Tibial nerve (tissue), 4 donors: ENCODE measurements around the gene TTC6. TPM values are rescaled to one million over a fixed set of nuclear protein-coding genes. Genes with fewer than 3 reads are reported as not detected.

Experiments used
- DNase-seq, 2 donors: peaks; one replicate each; pipeline ENCODE4 v3.0.0-alpha.2; 2019; ENCODE audit warnings: low spot score in 2 of 2
- H3K27ac ChIP-seq, 4 donors: fragments of 200-600 bp; sonication (generic) in 3 of 4; one replicate each; pipeline ENCODE4 v1.5.1; 2017 to 2019; ENCODE audit warnings: mild to moderate bottlenecking in 1 of 4
- H3K27me3 ChIP-seq, 2 donors: fragments of 200-600 bp; sonication (generic) in 1 of 2; one replicate each; pipeline versions ENCODE4 v1.5.1 to v1.6.0; 2017 to 2019
- H3K36me3 ChIP-seq, 3 donors: fragments of 200-600 bp; sonication (generic); one replicate each; pipeline ENCODE4 v1.5.1; 2018 to 2019
- H3K4me1 ChIP-seq, 4 donors: fragments of 200-600 bp; sonication (generic) in 3 of 4; one replicate each; pipeline ENCODE4 v1.5.1; 2017 to 2019
- H3K4me3 ChIP-seq, 4 donors: fragments of 200-600 bp; sonication (generic) in 3 of 4; one replicate each; pipeline ENCODE4 v1.5.1; 2017 to 2019; ENCODE audit warnings: mild to moderate bottlenecking in 1 of 4, moderate library complexity in 1 of 4
- H3K9me3 ChIP-seq, 4 donors: fragments of 200-600 bp; sonication (generic) in 3 of 4; one replicate each; pipeline ENCODE4 v1.5.1; 2017 to 2019
- CTCF ChIP-seq, 5 experiments: fragments of 200-600 bp in 3 of 5; fragments of 450-650 bp in 2 of 5; sonication (generic) in 3 of 5; IDR thresholded peaks; one replicate each; pipeline ENCODE4 v1.5.1; 2016 to 2019; ENCODE audit warnings: antibody characterized with exemption in 5 of 5, mild to moderate bottlenecking in 3 of 5, moderate library complexity in 2 of 5
- EP300 ChIP-seq, 2 donors: sonication (generic); formaldehyde crosslinking; IDR thresholded peaks; one replicate each; pipeline ENCODE4 v1.6.1; 2017; ENCODE audit warnings: antibody characterized with exemption in 2 of 2, mild to moderate bottlenecking in 1 of 2
- POLR2A ChIP-seq, 2 donors: fragments of 450-650 bp; IDR thresholded peaks; one replicate each; pipeline ENCODE4 v1.6.1; 2017; ENCODE audit warnings: antibody characterized with exemption in 2 of 2, mild to moderate bottlenecking in 2 of 2, moderate library complexity in 2 of 2
- WGBS, 2 donors: methylation state at CpG; one replicate each; pipeline ENCODE4 v1.1.5; 2018; 5-methylcytosine and 5-hydroxymethylcytosine counted together
- total RNA-seq, 4 donors: library from RNA; depleted of rRNA; stranded (reverse); fragments of >200 nt; gene quantifications; one replicate each; pipeline ENCODE4 v1.1.0, GENCODE V29; 2016

Gene TTC6
- total RNA-seq: not detected

DNA sequence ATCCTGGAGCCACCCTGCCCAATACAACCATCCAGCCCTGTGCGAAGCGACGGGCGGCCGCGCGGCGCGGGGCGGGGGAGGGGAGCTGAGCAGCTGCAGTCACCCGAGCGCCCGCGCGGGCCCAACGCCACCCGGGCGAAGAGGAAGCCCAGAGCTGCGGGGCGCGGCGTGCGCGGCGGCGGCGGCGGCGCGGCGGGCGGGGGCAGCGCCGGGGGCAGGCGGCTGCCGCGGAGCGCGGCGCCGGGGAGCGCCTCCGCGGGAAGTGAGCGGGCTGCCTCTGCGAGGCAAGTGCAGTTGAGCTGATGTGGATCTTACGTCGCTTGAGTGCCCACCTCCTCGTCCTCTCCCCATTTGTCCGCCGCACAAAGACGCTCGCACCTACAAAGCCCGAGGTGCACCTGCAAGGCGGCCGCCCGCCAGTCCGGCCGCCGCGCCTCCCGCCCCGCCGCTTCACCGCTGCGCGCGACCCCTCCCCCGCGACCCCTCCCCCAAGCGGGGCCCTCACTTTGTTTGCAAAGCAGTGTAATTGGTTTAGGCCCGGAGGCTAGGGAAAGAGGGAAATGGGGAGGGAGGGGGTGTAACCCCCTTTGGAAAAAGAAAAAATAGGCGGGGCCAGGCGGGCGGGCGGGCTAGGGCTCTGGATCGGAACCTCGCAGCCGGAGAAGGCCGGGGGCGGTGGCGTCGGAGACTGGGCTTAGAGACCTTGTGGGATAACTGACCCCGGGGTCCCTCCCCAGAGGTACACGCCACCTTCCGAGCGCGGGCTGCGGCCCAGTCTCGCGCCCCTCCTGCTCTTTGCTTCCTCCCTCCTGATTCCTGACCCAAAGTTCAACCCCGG lies at the start of gene TTC6, which contains the start of gene FOXA1:
Gene TTC6, plus strand, starts transcription at position 659 of the 838 bp plus-strand sequence. CDS start 26,436 bp downstream, outside the sequence.
Gene FOXA1, minus strand, starts transcription at position 279 of the 838 bp plus-strand sequence. Its CDS starts 277 bp downstream, at position 2.
- Histone ChIP-seq H3K4me1 (peaks cover 0 to 71% (median 23%) of the 10 kb centered on the region in 4 donors), H3K4me3 (peak within 1 kb of the TSS in 3 of 4 donors; percentile 30 to 50 (median 44)), H3K9me3 (no peaks in the 10 kb centered on the region), H3K36me3 (no peaks in the 10 kb centered on the region), H3K27ac (peak within 1 kb of the TSS in 1 of 4 donors; percentile 61), H3K27me3 (peaks cover 8 to 95% of the 10 kb centered on the region in 2 donors)
- no peak for DNase-seq
- WGBS, 2 donors: 2% methylated on average over 35 to 84 of the region's 92 CpGs
- TF ChIP-seq POLR2A (IDR thresholded peaks at IDR 0.05): no peak
- TF ChIP-seq EP300 (IDR thresholded peaks at IDR 0.05): no peak
- no peak for TF ChIP-seq CTCF (IDR thresholded peaks at IDR 0.05)

- no peak for DNase-seq
- TF ChIP-seq EP300 (IDR thresholded peaks at IDR 0.05): no peak
- no peak for TF ChIP-seq POLR2A (IDR thresholded peaks at IDR 0.05)
- TF ChIP-seq CTCF (IDR thresholded peaks at IDR 0.05): no peak
- H3K4me1 ChIP-seq: no peaks in the 10 kb centered on the region
- no peaks in the 10 kb centered on the region for H3K27me3 ChIP-seq
- 35 to 38% methylated on average over 6 of the region's 6 CpGs for WGBS, 2 donors
- no peak overlapping the region for H3K27ac ChIP-seq
- no peak overlapping the region for H3K4me3 ChIP-seq
- no peaks in the 10 kb centered on the region for H3K36me3 ChIP-seq
- H3K9me3 ChIP-seq: peaks cover 0 to 2% (median 0%) of the 10 kb centered on the region in 4 donors
Observed at GRCh38 chr14:37546621-37547447, 48.6 kb upstream of the TTC6 start.

DNA sequence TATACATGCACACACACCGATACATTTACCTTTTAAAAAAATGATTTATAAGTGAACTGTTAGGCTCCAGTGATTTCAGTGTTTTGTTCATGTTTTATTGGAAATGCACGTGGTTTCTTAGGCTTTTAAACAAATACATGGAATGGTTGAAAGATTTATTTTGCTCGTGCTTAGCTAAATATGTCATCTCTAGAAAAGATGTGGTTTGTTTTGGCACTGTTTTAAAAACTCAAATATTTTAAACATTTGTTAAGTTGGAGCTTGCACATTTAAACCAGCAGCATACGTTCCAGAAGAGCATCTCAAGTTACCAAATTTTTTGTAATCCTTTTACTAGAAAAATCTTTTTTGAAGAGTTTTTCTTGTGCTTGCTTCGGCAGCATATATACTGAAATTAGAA lies 44.9 kb upstream of the TTC6 start:
- H3K9me3 ChIP-seq: peaks cover 0 to 24% (median 0%) of the 10 kb centered on the region in 4 donors
- H3K27ac ChIP-seq: no peak overlapping the region
- no peaks in the 10 kb centered on the region for H3K36me3 ChIP-seq
- no peak overlapping the region for H3K4me3 ChIP-seq
- no peak for TF ChIP-seq POLR2A (IDR thresholded peaks at IDR 0.05)
- TF ChIP-seq CTCF (IDR thresholded peaks at IDR 0.05): no peak
- TF ChIP-seq EP300 (IDR thresholded peaks at IDR 0.05): no peak
- DNase-seq: no peak
- no peaks in the 10 kb centered on the region for H3K27me3 ChIP-seq
- WGBS, 2 donors: 46 to 48% methylated on average over 5 of the region's 5 CpGs
- H3K4me1 ChIP-seq: no peaks in the 10 kb centered on the region

GRCh38 chr14:37551119-37551518 lies 44.3 kb upstream of the TTC6 start:
- Histone ChIP-seq H3K9me3 (peaks cover 0 to 24% (median 0%) of the 10 kb centered on the region in 4 donors), H3K4me1 (no peaks in the 10 kb centered on the region), H3K27me3 (no peaks in the 10 kb centered on the region), H3K4me3 (no peak overlapping the region), H3K27ac (no peak overlapping the region), H3K36me3 (no peaks in the 10 kb centered on the region)
- TF ChIP-seq POLR2A (IDR thresholded peaks at IDR 0.05) (no peak), CTCF (IDR thresholded peaks at IDR 0.05) (no peak), EP300 (IDR thresholded peaks at IDR 0.05) (no peak)
- 96 to 97% methylated on average over 1 of the region's 1 CpG for WGBS, 2 donors
- no peak for DNase-seq
